GM12875 (cell line): ENCODE measurements around the gene ZNF644.

Experiments
- H3K4me3 ChIP-seq: one replicate; pipeline ENCODE4 v1.5.1; 2011; ENCODE audit warnings: low read depth, low read length, control low read depth
- TF ChIP-seq, protein P1 (sequence below): IDR thresholded peaks from 2 replicates; pipeline ENCODE4 v1.5.1; 2011; ENCODE audit warnings: low read depth, mild to moderate bottlenecking, control low read depth, inconsistent platforms, low read length, moderate library complexity, borderline replicate concordance; ENCODE audit not compliant: insufficient read depth

The ZNF644 gene

DNA sequence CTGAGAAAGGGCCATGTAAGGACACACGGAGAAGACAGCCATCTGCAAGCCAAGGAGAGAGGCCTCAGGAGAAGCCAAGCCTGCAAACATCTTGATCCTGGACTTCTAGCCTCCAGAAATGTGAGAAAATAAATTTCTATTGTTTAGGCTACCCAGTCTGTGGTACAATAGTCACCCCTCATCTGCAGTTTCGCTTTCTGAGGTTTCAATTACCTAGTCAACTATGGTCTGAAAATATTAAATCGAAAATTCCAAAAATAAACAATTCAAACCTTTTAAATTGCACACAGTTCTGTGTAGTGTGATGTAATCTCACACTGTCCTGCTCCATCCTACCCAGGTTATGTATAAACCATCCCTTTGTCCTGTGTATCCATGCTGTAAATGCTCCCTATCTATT lies 52.6 kb downstream of the ZNF644 start:
- TF ChIP-seq, protein P1, sequence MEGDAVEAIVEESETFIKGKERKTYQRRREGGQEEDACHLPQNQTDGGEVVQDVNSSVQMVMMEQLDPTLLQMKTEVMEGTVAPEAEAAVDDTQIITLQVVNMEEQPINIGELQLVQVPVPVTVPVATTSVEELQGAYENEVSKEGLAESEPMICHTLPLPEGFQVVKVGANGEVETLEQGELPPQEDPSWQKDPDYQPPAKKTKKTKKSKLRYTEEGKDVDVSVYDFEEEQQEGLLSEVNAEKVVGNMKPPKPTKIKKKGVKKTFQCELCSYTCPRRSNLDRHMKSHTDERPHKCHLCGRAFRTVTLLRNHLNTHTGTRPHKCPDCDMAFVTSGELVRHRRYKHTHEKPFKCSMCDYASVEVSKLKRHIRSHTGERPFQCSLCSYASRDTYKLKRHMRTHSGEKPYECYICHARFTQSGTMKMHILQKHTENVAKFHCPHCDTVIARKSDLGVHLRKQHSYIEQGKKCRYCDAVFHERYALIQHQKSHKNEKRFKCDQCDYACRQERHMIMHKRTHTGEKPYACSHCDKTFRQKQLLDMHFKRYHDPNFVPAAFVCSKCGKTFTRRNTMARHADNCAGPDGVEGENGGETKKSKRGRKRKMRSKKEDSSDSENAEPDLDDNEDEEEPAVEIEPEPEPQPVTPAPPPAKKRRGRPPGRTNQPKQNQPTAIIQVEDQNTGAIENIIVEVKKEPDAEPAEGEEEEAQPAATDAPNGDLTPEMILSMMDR, result no peak
- no peak overlapping the region for H3K4me3 ChIP-seq

DNA sequence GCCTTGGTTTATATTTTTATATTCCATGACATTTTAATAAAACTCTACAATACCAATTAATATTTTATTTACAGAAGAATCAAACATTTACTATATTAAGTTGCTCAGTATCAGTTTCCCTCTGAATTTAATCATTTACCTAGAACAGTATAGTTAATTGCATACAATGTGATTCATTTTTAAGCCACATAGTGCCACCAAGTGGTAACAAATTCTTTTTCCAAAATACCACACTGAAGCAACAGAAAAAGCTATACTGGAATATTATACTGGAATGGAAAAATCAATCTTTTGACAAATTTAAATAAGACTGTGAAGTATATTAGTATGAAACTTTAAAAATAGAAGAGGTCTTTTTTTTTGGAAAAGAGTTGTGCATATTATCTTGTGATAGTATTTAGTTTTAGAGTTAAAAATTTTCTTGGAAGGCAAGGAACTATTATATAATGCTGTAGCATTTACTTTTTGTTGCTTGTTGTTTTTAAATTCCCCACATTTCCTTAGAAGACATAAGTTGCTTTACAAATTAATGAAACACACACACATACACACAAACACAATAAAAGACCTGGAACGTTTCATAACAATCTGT lies 57.3 kb downstream of the ZNF644 start:
- no peak overlapping the region for H3K4me3 ChIP-seq
- TF ChIP-seq, protein P1, result no peak

GRCh38 chr1:90963651-90964050 lies 58.2 kb downstream of the ZNF644 start:
- H3K4me3 ChIP-seq, result no peak overlapping the region
- TF ChIP-seq, protein P1, result no peak

DNA sequence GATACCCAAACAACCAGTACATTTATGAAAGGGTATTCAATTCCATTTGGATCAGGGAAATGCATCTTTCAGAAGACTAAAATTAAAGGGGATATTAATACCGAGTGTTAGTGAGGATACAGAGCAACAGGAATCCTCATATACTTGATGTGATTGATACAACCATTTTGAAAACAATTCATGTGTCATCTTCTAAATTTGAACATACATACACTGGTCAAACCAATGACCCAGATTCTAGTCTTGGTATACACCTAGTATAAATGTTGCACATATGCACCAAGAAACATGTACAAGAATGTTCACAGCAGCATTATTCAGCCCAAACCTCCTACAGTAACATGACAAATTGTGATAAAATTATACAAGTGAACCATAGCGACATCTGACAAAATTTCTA lies 58.6 kb downstream of the ZNF644 start:
- H3K4me3 ChIP-seq, result no peak overlapping the region
- TF ChIP-seq, protein P1, result no peak

DNA sequence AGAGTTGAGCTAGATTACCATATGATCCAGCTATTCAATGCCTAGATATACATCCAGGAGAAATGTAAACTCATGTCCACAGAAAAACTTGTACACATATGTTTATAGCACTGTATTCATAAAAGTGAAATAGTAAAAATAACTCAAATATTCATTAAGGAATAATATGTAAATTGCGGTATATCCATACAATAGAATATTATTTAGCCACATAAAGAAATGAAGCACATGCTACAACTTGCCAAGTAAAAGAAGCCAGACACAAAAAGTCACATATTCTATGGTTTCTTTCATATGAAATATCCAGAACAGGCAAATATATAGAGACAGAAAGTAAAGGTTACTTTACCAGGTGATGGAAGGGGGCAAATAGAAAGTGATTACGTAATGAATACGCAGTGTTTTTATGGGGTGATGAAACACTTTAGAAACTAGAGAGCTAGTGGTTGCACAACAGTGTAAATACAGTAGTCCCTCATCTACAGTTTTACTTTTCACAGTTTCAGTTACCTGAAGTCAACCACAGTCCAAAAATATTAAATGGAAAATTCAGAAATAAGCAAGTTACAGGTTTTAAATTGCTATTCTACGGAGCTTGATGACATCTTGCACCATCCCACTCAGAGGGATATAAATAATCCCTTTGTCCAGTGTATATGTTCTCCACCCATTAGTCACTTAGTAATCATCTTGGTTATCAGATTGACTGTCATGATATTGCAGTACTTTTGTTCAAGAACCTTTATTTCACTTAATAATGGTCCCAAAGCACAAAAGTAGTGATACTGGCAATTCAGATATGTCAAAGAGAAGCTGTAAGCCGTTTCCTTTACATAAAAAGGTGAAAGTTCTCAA lies 62.3 kb downstream of the ZNF644 start:
- H3K4me3 ChIP-seq, result no peak overlapping the region
- TF ChIP-seq, protein P1, result no peak

DNA sequence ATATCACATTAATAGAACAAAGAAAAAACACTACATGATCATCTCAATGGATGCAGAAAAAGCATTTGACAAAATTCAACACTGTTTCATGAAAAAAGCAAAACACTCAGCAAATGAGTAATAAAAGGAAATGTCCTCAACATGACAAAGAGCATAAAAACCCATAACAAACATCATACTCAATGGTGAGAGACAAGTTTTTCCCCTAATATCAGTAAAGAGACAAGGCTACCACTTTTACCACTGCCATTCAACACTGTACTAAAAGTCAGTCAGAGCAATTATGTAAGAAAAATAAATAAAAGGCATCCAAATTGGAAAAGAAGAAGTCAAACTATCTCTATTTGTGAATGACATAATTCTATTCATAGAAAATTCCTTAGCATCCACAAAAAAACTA lies 64.3 kb downstream of the ZNF644 start:
- H3K4me3 ChIP-seq, result no peak overlapping the region
- TF ChIP-seq, protein P1, result no peak

- no peak overlapping the region for H3K4me3 ChIP-seq
- TF ChIP-seq, protein P1, result no peak
Observed at GRCh38 chr1:90955769-90956168, 66.1 kb downstream of the ZNF644 start.
